K562 (cell line): ENCODE measurements around the gene CHEK2.

Experiments
- CTCF ChIP-seq, 3 experiments: IDR thresholded peaks in 2 of 3; conservative IDR thresholded peaks in 1 of 3; 2 replicates each; pipeline ENCODE4 v1.5.1; 2011 to 2012; ENCODE audit warnings: low read length in 3 of 3, mild to moderate bottlenecking in 3 of 3, control low read depth in 2 of 3, improper control_type of control experiment in 1 of 3, inconsistent platforms in 1 of 3, low read depth in 1 of 3, mixed read lengths in 1 of 3, moderate library complexity in 1 of 3; ENCODE audit not compliant: insufficient read depth in 2 of 3
- DMBX1 ChIP-seq: fragments of 250-450 bp; sonication (Bioruptor Pico); IDR thresholded peaks from 2 replicates; pipeline ENCODE4 v1.8.0; 2022; ENCODE audit warnings: inconsistent platforms, mild to moderate bottlenecking, moderate library complexity, borderline replicate concordance
- MEIS2 ChIP-seq: fragments of 450-650 bp; IDR thresholded peaks from 2 replicates; pipeline ENCODE4 v1.6.1; 2014; ENCODE audit warnings: mild to moderate bottlenecking; ENCODE audit not compliant: partially characterized antibody
- POLR2AphosphoS5 ChIP-seq: IDR thresholded peaks from 2 replicates; pipeline ENCODE4 v1.6.1; 2011; ENCODE audit warnings: mild to moderate bottlenecking, low read depth, low read length, moderate library complexity; ENCODE audit not compliant: control insufficient read depth, insufficient read depth
- POLR2H ChIP-seq: IDR thresholded peaks from 2 replicates; pipeline ENCODE4 v1.6.1; 2016; ENCODE audit warnings: missing genetic modification characterization, low read depth, mild to moderate bottlenecking, control low read depth, missing compliant biosample characterization, moderate library complexity
- POLR3G ChIP-seq: IDR thresholded peaks from 2 replicates; pipeline ENCODE4 v1.6.1; 2011; ENCODE audit not compliant: insufficient read length, insufficient replicate concordance; ENCODE audit errors: extremely low read depth
- SMAD4 ChIP-seq: fragments of 250-450 bp; sonication (Bioruptor Pico); conservative IDR thresholded peaks from 2 replicates; pipeline ENCODE4 v1.8.0; 2021; ENCODE audit warnings: inconsistent platforms, mild to moderate bottlenecking, moderate library complexity
- ZNF174 ChIP-seq: fragments of 250-450 bp; sonication (Bioruptor Pico); IDR thresholded peaks from 2 replicates; pipeline ENCODE4 v1.4.0; 2020; ENCODE audit warnings: mild to moderate bottlenecking
- ZNF384 ChIP-seq: IDR thresholded peaks from 2 replicates; pipeline ENCODE4 v1.6.1; 2012; ENCODE audit warnings: low read depth, low read length, improper control_type of control experiment

DNA sequence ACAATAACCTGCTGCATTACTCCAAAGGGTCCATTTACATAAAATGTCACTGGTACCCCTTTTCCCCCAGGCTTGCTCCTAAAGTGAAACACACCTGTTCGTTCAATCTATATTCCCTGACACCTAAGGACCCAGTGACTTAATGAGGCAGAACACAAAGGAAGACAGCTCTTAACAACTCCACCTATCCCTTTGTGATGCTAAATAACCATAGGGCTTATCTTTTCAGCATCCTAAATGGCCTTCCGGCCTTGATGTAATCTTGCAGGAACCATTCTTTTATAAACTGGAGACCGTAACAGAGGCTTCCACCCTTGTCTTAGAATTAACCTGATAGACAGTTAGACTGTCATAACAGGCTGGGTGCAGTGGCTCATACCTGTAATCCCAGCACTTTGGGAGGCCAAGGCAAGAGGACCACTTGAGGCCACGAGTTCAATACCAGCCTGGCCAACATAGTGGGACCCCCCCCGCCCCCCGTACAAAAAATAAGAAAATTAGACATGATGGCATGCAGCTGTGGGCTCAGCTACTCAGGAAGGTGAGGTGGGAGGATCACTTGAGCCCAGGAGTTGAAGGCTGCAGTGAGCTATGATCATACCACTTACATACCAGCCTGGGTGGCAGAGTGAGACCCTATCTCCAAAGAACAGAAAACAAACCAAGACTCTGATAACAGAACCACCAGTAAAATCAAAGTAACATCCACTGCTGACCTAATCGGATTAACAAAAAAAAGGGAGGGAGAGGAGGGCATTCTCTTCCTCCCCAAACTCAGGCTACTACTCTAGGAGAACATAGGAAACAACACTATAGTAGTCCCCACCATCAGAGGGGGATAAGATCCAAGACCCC is 5.1 kb downstream of the CHEK2 start:
- no peak for TF ChIP-seq POLR2H (tag)
- no peak for TF ChIP-seq ZNF384
- no peak for TF ChIP-seq DMBX1
- TF ChIP-seq CTCF (IDR thresholded peaks at IDR 0.05 in 2 of 3, conservative IDR thresholded peaks at IDR 0.05 in 1 of 3; ENCODE audit: insufficient read depth in 2 of 3, low read depth in 1 of 3, low read length in 3 of 3): no peak
- TF ChIP-seq MEIS2: no peak
- no peak for TF ChIP-seq ZNF174 (CRISPR knock-in tag)
- TF ChIP-seq POLR2AphosphoS5: no peak
- TF ChIP-seq POLR3G: no peak
- no peak for TF ChIP-seq SMAD4 (CRISPR knock-in tag)
